Left ventricle myocardium inferior (tissue), 1 donor: ENCODE data around the gene HES5. TPM values are rescaled to one million over a fixed set of nuclear protein-coding genes. Genes with fewer than 3 reads are reported as not detected.

ENCODE experiments used
- DNase-seq: peaks from one replicate; pipeline ENCODE4 v3.0.0-alpha.2; 2020
- H3K27ac ChIP-seq: fragments of 200-600 bp; replicated peaks from 2 replicates; pipeline ENCODE4 v1.8.0; 2021
- H3K27me3 ChIP-seq: fragments of 200-600 bp; 2 replicates; pipeline ENCODE4 v1.8.0; 2021; ENCODE audit warnings: low read depth
- H3K36me3 ChIP-seq: fragments of 200-600 bp; 2 replicates; pipeline ENCODE4 v1.8.0; 2021
- H3K4me1 ChIP-seq: fragments of 200-600 bp; 2 replicates; pipeline ENCODE4 v1.8.0; 2021
- H3K4me3 ChIP-seq: fragments of 200-600 bp; 2 replicates; pipeline ENCODE4 v1.8.0; 2021; ENCODE audit warnings: mild to moderate bottlenecking, moderate library complexity
- H3K9me3 ChIP-seq: fragments of 200-600 bp; replicated peaks from 2 replicates; pipeline ENCODE4 v1.8.0; 2021
- intact Hi-C: fragments of 100-400 bp; cut with micrococcal nuclease; formaldehyde crosslinking; loops from one replicate; pipeline ENCODE4 v1.11.0; 2022
- total RNA-seq: library from RNA; stranded (reverse); fragmentation: NEBNext Ultra II Directional; extraction: Animal tissue kit (Norgen Biotek cat#: 25700); gene quantifications from one replicate; pipeline ENCODE4 v1.2.1, GENCODE V29; 2021
- TF ChIP-seq, protein P1 (sequence below): fragments of 200-600 bp; IDR thresholded peaks from 2 replicates; pipeline ENCODE4 v1.8.0; 2021; ENCODE audit warnings: antibody characterized with exemption, mild to moderate bottlenecking, borderline replicate concordance
- donor health status: DM: no; HTN: yes; CAD: no; lungs with severe emphysema.

The HES5 gene
- total RNA-seq, 1 donor from 2014 or later: 0.63 TPM

DNA sequence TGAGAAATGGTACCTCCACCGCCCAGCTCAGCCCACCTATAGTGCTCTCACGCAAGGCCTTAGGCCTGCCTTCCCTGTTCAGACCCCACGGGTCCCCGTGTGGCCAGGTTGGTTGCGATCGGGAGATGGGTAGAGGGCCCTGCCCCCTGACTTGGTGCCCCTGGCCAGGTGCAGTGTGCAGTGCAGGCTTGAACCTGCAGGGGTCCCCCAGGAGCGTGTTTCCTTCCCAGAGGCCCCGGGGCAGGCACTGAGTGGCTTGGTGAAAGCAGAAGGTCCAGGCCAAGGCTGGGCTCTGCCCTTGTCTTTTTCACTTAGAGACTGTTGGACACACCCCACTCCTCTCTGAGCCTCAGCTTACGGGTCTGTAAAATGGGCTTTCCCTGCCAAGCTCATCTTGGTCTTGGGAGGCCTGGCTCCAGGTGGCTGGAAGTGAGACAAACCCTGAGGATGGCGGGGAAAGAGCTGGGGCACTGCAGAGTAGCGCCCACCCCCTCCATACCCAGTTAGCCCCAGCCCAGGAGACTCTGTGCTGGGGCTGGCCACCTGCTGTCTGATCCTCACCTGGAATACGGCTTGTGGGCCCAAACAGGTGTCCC is 9.3 kb upstream of the HES5 start:
- DNase-seq: no peak
- Histone ChIP-seq H3K4me3 (no peak overlapping the region), H3K27ac (no peak overlapping the region), H3K36me3 (no peaks in the 10 kb centered on the region), H3K9me3 (no peaks in the 10 kb centered on the region), H3K4me1 (peaks cover 61% of the 10 kb centered on the region), H3K27me3 (peaks cover 69% of the 10 kb centered on the region)
- TF ChIP-seq, protein P1, sequence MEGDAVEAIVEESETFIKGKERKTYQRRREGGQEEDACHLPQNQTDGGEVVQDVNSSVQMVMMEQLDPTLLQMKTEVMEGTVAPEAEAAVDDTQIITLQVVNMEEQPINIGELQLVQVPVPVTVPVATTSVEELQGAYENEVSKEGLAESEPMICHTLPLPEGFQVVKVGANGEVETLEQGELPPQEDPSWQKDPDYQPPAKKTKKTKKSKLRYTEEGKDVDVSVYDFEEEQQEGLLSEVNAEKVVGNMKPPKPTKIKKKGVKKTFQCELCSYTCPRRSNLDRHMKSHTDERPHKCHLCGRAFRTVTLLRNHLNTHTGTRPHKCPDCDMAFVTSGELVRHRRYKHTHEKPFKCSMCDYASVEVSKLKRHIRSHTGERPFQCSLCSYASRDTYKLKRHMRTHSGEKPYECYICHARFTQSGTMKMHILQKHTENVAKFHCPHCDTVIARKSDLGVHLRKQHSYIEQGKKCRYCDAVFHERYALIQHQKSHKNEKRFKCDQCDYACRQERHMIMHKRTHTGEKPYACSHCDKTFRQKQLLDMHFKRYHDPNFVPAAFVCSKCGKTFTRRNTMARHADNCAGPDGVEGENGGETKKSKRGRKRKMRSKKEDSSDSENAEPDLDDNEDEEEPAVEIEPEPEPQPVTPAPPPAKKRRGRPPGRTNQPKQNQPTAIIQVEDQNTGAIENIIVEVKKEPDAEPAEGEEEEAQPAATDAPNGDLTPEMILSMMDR: peak; percentile 31
- intact Hi-C loops: no loop called here

DNA sequence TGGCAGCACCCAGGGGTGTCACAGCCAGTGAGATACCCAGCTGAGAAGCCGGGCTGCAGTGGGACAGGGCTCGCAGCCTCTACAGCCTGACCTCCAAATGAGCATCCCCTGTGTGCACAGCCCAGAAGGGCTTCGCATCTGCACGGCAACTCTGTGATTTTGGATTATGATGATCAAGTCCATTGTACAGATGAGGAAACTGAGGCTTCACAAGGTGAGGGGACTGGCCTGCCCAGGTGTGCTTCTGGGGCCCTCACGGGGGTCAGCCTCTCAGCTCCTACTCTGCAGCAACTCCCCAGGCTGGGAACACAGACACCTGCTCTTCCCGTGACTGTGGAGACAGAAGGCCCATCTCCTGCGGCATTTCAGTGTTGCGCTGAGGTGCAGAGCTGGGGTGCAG is 8.8 kb upstream of the HES5 start:
- Histone ChIP-seq H3K9me3 (no peaks in the 10 kb centered on the region), H3K27me3 (peaks cover 75% of the 10 kb centered on the region)
- DNase-seq: no peak

DNA sequence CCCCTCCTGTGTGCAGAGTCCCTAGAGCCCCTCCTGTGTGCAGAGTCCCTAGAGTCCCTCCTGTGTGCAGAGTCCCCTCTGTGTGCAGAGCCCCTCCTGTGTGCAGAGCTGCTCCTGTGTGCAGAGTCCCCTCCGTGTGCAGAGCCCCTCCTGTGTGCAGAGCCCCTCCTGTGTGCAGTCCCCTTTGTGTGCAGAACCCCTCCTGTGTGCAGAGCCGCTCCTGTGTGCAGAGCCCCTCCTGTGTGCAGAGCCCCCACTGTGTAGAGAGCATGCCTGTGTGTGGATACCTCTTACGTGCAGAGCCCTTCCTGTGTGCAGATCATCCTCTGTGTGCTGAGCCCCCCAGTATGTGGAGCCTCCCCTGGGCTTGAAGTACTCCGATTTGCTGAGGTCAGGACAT is 8.3 kb upstream of the HES5 start:
- TF ChIP-seq, protein P1: no peak
- peaks cover 77% of the 10 kb centered on the region for H3K27me3 ChIP-seq
- H3K4me3 ChIP-seq: no peak overlapping the region
- H3K27ac ChIP-seq: no peak overlapping the region
- no peaks in the 10 kb centered on the region for H3K36me3 ChIP-seq
- DNase-seq: no peak
- H3K4me1 ChIP-seq: peaks cover 53% of the 10 kb centered on the region
- intact Hi-C loops: no loop called here
- H3K9me3 ChIP-seq: no peaks in the 10 kb centered on the region

More for the DNA sequence above, 8.8 kb upstream of the HES5 start:
- no peak overlapping the region for H3K4me3 ChIP-seq
- intact Hi-C loops: no loop called here
- peaks cover 58% of the 10 kb centered on the region for H3K4me1 ChIP-seq
- no peak overlapping the region for H3K27ac ChIP-seq
- no peaks in the 10 kb centered on the region for H3K36me3 ChIP-seq
- TF ChIP-seq, protein P1: no peak

DNA sequence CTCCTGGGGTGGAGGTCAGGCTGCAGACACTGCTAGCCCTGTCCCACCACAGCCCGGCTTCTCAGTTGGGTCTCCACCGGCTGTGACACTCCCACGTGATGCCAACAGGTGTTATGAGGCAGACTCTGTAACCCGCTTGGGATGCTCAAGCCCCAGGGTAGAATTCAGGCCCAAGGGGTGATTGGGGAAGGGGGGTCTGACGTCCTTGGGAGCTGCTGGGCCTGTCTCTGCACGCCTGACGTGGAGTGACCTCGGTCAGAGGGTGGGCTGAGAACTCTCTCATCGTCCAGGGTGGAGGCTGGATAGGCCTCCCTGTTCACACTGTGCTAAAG is 7.7 kb upstream of the HES5 start:
- H3K27ac ChIP-seq: no peak overlapping the region
- intact Hi-C loops: no loop called here
- peaks cover 77% of the 10 kb centered on the region for H3K27me3 ChIP-seq

DNA sequence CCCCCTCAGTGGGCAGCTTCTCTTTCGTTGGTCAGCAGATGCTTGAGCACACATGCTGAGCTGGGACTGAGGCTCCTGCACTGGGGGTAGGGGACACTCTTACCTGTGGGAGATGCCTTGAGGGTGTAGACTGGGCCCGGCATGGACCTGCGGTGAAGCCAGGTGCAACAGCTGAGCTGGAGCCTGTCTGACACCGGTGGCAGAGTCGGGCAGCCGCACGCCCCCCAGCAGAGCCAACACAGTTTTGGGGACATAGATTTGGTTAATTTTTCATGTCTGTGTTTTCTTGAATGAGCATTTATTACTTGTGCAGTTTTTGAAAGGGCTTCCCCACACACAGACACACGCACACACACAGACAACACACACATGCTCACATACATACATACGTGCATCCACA is 5.9 kb upstream of the HES5 start:
- no peaks in the 10 kb centered on the region for H3K9me3 ChIP-seq
- intact Hi-C loops: no loop called here
- H3K4me3 ChIP-seq: no peak overlapping the region
- TF ChIP-seq, protein P1: no peak
- no peaks in the 10 kb centered on the region for H3K36me3 ChIP-seq
- H3K27ac ChIP-seq: no peak overlapping the region
- no peak for DNase-seq
- peaks cover 36% of the 10 kb centered on the region for H3K4me1 ChIP-seq
- H3K27me3 ChIP-seq: peaks cover 84% of the 10 kb centered on the region

More for the DNA sequence above, 7.7 kb upstream of the HES5 start:
- Histone ChIP-seq H3K4me1 (peaks cover 47% of the 10 kb centered on the region), H3K9me3 (no peaks in the 10 kb centered on the region), H3K4me3 (no peak overlapping the region), H3K36me3 (no peaks in the 10 kb centered on the region)
- TF ChIP-seq, protein P1: no peak
- DNase-seq: no peak
